HCT116 (cell line): ENCODE results near the gene ETS1. TPM values are rescaled to one million over a fixed set of nuclear protein-coding genes. Genes with fewer than 3 reads are reported as not detected.

Experiments used
- ATAC-seq: fragments of 200-7000 bp; cut with Tn5 transposase; 2 replicates; pipeline ENCODE4 v1.9.1; 2020; ENCODE audit warnings: mild to moderate bottlenecking, moderate library complexity
- BruUV-seq: library from RNA; stranded (reverse); fragments of 400-500 nt; replicated peaks from 2 replicates; lab custom pipeline; 2021; lab: Mats Ljungman, UMichigan
- CTCF ChIA-PET: fragments of 300-600 bp; sonication (Branson Sonifier 250); formaldehyde crosslinking; loops from one replicate; lab custom pipeline; 2021; ENCODE audit warnings: antibody characterized with exemption; lab: Charles Lee
- POLR2A ChIA-PET: fragments of 300-600, 350-600 bp; sonication (Branson Sonifier 250); formaldehyde crosslinking; loops from one replicate; lab custom pipeline; 2021; ENCODE audit warnings: antibody characterized with exemption; lab: Charles Lee
- RAD21 ChIA-PET, 2 experiments: fragments of 300-600 bp; sonication (Branson Sonifier 250); formaldehyde crosslinking; loops; one replicate each; lab custom pipeline; 2023; ENCODE audit warnings: low total read pairs in 2 of 2; ENCODE audit not compliant: uncharacterized antibody in 2 of 2, unreplicated experiment in 2 of 2, low non-redundant PET in 1 of 2; lab: Charles Lee
- DNase-seq: peaks from one replicate; pipeline ENCODE4 v3.0.0-alpha.2; 2010; ENCODE audit warnings: low read depth, low spot score
- H2AFZ ChIP-seq: fragments of 200-600 bp; shearing (Covaris generic), sonication (generic); 2 replicates; pipeline ENCODE4 v1.6.1; 2017; ENCODE audit warnings: low read depth, mixed run types, mixed read lengths, antibody characterized with exemption, low read length; ENCODE audit not compliant: poor library complexity, severe bottlenecking
- H3K27ac ChIP-seq: 2 replicates; pipeline ENCODE4 v1.5.1; 2012; ENCODE audit warnings: low read depth, low read length
- H3K27me3 ChIP-seq: fragments of 200-600 bp; sonication (generic); 2 replicates; pipeline ENCODE4 v1.6.1; 2016; ENCODE audit warnings: mixed run types, low read length, mixed read lengths; ENCODE audit not compliant: insufficient read depth
- H3K36me3 ChIP-seq, 2 experiments: fragments of 200-500 bp in 1 of 2; fragments of 200-600 bp in 1 of 2; sonication (Bioruptor generic) in 1 of 2; sonication (generic) in 1 of 2; 2 replicates each; pipeline versions ENCODE4 v1.5.1 to v1.6.1; 2014 to 2016; ENCODE audit warnings: low read length in 2 of 2, inconsistent platforms in 1 of 2, mixed read lengths in 1 of 2, mixed run types in 1 of 2; ENCODE audit not compliant: insufficient read depth in 2 of 2, control insufficient read depth in 1 of 2
- H3K4me1 ChIP-seq, 2 experiments: fragments of 200-600 bp in 1 of 2; sonication (generic) in 1 of 2; 2 replicates each; pipeline versions ENCODE4 v1.5.1 to v1.6.1; 2012 to 2017; ENCODE audit warnings: low read length in 2 of 2, inconsistent platforms in 1 of 2, mild to moderate bottlenecking in 1 of 2, mixed read lengths in 1 of 2, mixed run types in 1 of 2, moderate library complexity in 1 of 2; ENCODE audit not compliant: insufficient read depth in 2 of 2, control insufficient read depth in 1 of 2
- H3K4me2 ChIP-seq: fragments of 200-600 bp; sonication (generic); 2 replicates; pipeline ENCODE4 v1.6.1; 2017; ENCODE audit warnings: mixed run types, low read length, mixed read lengths
- H3K4me3 ChIP-seq, 2 experiments: fragments of 200-600 bp in 1 of 2; sonication (generic) in 1 of 2; replicated peaks in 1 of 2; 2 replicates each; pipeline ENCODE4 v1.5.1; 2011 to 2016; ENCODE audit warnings: low read length in 2 of 2, control low read depth in 1 of 2, low read depth in 1 of 2, mild to moderate bottlenecking in 1 of 2, mixed read lengths in 1 of 2, mixed run types in 1 of 2
- H3K79me2 ChIP-seq: fragments of 200-600 bp; sonication (generic); 2 replicates; pipeline ENCODE4 v1.6.1; 2017; ENCODE audit warnings: mild to moderate bottlenecking, mixed run types, low read length, moderate library complexity, mixed read lengths; ENCODE audit not compliant: insufficient read depth
- H3K9ac ChIP-seq: fragments of 200-600 bp; sonication (generic); 2 replicates; pipeline ENCODE4 v1.6.1; 2016; ENCODE audit warnings: low read length, mixed read lengths
- H3K9me2 ChIP-seq: fragments of 200-600 bp; sonication (generic), shearing (Covaris generic); 2 replicates; pipeline ENCODE4 v1.6.1; 2017; ENCODE audit warnings: mixed run types, mild to moderate bottlenecking, moderate library complexity; ENCODE audit not compliant: insufficient read depth
- H3K9me3 ChIP-seq, 2 experiments: fragments of 200-500 bp in 1 of 2; fragments of 200-600 bp in 1 of 2; sonication (Bioruptor generic) in 1 of 2; sonication (generic) in 1 of 2; 2 replicates each; pipeline ENCODE4 v1.6.1; 2014 to 2017; ENCODE audit warnings: low read length in 2 of 2, mixed read lengths in 2 of 2, inconsistent platforms in 1 of 2, low read depth in 1 of 2, mild to moderate bottlenecking in 1 of 2, mixed run types in 1 of 2, moderate library complexity in 1 of 2; ENCODE audit not compliant: control insufficient read depth in 1 of 2, insufficient read depth in 1 of 2
- H4K20me1 ChIP-seq: fragments of 200-600 bp; sonication (generic), shearing (Covaris generic); 2 replicates; pipeline ENCODE4 v1.6.1; 2017; ENCODE audit warnings: mixed run types, mild to moderate bottlenecking, moderate library complexity; ENCODE audit not compliant: insufficient read depth
- ATF3 ChIP-seq: IDR thresholded peaks from 2 replicates; pipeline ENCODE4 v1.6.1; 2012
- CBX3 ChIP-seq: IDR thresholded peaks from 2 replicates; pipeline ENCODE4 v1.6.1; 2012; ENCODE audit warnings: low read depth
- CEBPB ChIP-seq: IDR thresholded peaks from 2 replicates; pipeline ENCODE4 v1.6.1; 2012; ENCODE audit warnings: low read depth
- EGR1 ChIP-seq: IDR thresholded peaks from 2 replicates; pipeline ENCODE4 v1.6.1; 2012; ENCODE audit warnings: low read depth
- ELF1 ChIP-seq: IDR thresholded peaks from 2 replicates; pipeline ENCODE4 v1.6.1; 2012; ENCODE audit warnings: low read depth, borderline replicate concordance
- EZH2 ChIP-seq: fragments of 200-600 bp; sonication (generic); IDR thresholded peaks from 2 replicates; pipeline ENCODE4 v1.6.1; 2017; ENCODE audit warnings: antibody characterized with exemption, mixed run types
- EZH2phosphoT487 ChIP-seq: fragments of 200-600 bp; IDR thresholded peaks from 2 replicates; pipeline ENCODE4 v1.6.1; 2018; ENCODE audit warnings: antibody characterized with exemption, borderline replicate concordance
- POLR2AphosphoS5 ChIP-seq: IDR thresholded peaks from 2 replicates; pipeline ENCODE4 v1.6.1; 2011; ENCODE audit warnings: mild to moderate bottlenecking, low read depth, low read length, moderate library complexity
- RAD21 ChIP-seq: IDR thresholded peaks from 2 replicates; pipeline ENCODE4 v1.6.1; 2012; ENCODE audit warnings: low read depth, mild to moderate bottlenecking
- REST ChIP-seq: IDR thresholded peaks from 2 replicates; pipeline ENCODE4 v1.6.1; 2012; ENCODE audit warnings: low read depth
- SRF ChIP-seq: IDR thresholded peaks from 2 replicates; pipeline ENCODE4 v1.6.1; 2012; ENCODE audit warnings: low read depth
- TCF7L2 ChIP-seq: IDR thresholded peaks from 2 replicates; pipeline ENCODE4 v1.7.0; 2011; ENCODE audit warnings: borderline replicate concordance, inconsistent platforms; ENCODE audit not compliant: insufficient read depth, insufficient read length; ENCODE audit errors: extremely low read depth
- YY1 ChIP-seq: IDR thresholded peaks from 2 replicates; pipeline ENCODE4 v1.6.1; 2011; ENCODE audit warnings: low read length, low read depth, moderate library complexity, mild to moderate bottlenecking; ENCODE audit not compliant: insufficient replicate concordance; ENCODE audit errors: extremely low read depth
- ZNF274 ChIP-seq: fragments of 200-500 bp; sonication (Bioruptor generic); IDR thresholded peaks from 2 replicates; pipeline ENCODE4 v1.6.1; 2014; ENCODE audit warnings: mild to moderate bottlenecking, low read depth, low read length, inconsistent platforms
- intact Hi-C: fragments of 100-400 bp; cut with micrococcal nuclease; formaldehyde crosslinking; loops from 2 replicates; pipeline ENCODE4 v1.10.0; 2022
- total RNA-seq: library from RNA; stranded (reverse); gene quantifications from one replicate; pipeline ENCODE4 v1.2.1, GENCODE V29; 2021; ENCODE audit not compliant: unreplicated experiment
- TF ChIP-seq, protein P1 (sequence below), 3 experiments: fragments of 200-600 bp in 1 of 3; sonication (generic) in 1 of 3; IDR thresholded peaks in 2 of 3; conservative IDR thresholded peaks in 1 of 3; 2 replicates each; pipeline ENCODE4 v1.5.1; 2012 to 2017; ENCODE audit warnings: low read depth in 2 of 3, low read length in 2 of 3, antibody characterized with exemption in 1 of 3, borderline replicate concordance in 1 of 3, control low read depth in 1 of 3, mild to moderate bottlenecking in 1 of 3, mixed read lengths in 1 of 3, mixed run types in 1 of 3, moderate library complexity in 1 of 3; ENCODE audit not compliant: insufficient read depth in 1 of 3

The ETS1 gene
- total RNA-seq, 1 experiment from 2014 or later, result 9.2 TPM

DNA sequence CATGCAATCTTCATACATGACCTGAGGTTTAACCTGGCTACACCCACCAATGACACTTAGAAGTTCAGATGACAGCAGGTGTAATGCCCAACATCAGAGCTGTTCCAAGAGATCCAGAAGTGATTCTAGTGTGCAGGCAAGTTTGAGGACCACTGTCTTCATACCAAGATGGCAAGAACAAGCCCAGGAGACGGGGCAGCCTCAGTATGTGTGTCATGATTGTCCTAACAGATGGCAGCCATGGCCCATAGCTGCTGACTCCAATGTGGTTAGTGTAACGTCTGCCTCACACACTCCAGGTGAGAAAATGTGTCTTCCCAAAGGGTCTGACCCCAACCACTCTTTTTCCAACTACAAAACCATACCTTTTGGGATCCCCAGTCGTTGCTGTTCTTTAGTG lies 97.3 kb downstream of the ETS1 start:
- no peaks in the 10 kb centered on the region for H3K36me3 ChIP-seq
- H2AFZ ChIP-seq, result no peak overlapping the region
- BruUV-seq, result no TSS peak
- RAD21 ChIA-PET, result no interaction called here
- H3K9me2 ChIP-seq, result no peaks in the 10 kb centered on the region
- H3K9me3 ChIP-seq, result no peaks in the 10 kb centered on the region
- peaks cover 0 to 5% of the 10 kb centered on the region in 2 experiments; a peak in 1 of 4 replicates for H3K4me1 ChIP-seq
- no peaks in the 10 kb centered on the region for H3K27me3 ChIP-seq
- H3K79me2 ChIP-seq, result peaks cover 5% of the 10 kb centered on the region; the same call in 1 of the 2 replicates
- H4K20me1 ChIP-seq, result no peaks in the 10 kb centered on the region
- intact Hi-C loops, result no loop called here
- DNase-seq (no peak), ATAC-seq (no peak)
- no peak overlapping the region for H3K9ac ChIP-seq
- no peak overlapping the region for H3K27ac ChIP-seq
- no peak for TF ChIP-seq ATF3
- no peak for TF ChIP-seq ZNF274
- no peak for TF ChIP-seq ELF1
- TF ChIP-seq RAD21, result no peak
- no peak for TF ChIP-seq TCF7L2
- no peak for TF ChIP-seq SRF
- TF ChIP-seq EGR1, result no peak
- TF ChIP-seq EZH2, result no peak
- TF ChIP-seq CEBPB, result no peak
- TF ChIP-seq EZH2phosphoT487, result no peak
- no peak for TF ChIP-seq POLR2AphosphoS5
- POLR2A ChIA-PET, result no interaction called here
- H3K4me3 ChIP-seq, result no peak overlapping the region
- H3K4me2 ChIP-seq, result no peak overlapping the region
- CTCF ChIA-PET, result interaction anchor here (0.6 kb wide), 1 partner anchor 475 kb away, joined by 3 read pairs; no protein-coding TSS in a partner anchor

DNA sequence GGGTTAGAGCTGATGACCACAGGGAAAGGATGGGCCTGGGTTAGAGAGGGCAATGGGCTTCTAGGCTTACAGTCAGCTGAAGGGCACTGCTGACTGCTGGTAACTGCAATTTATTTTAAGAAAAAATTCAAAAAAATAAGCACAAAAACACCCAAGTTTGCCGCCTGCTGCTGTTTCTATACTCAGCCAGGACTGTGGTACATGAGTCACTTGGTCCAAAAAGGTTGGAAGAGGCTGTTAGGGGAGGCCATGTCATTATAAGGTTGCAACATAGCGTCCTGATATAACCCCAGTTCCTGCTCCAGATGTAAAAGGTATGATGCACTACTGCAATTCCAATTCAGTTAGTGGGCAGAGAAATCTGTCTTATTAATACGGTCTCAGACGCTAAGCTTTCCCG lies 98.9 kb downstream of the ETS1 start:
- Histone ChIP-seq H3K9me3 (no peaks in the 10 kb centered on the region), H2AFZ (no peak overlapping the region), H3K4me1 (no peaks in the 10 kb centered on the region), H3K27me3 (no peaks in the 10 kb centered on the region), H3K27ac (no peak overlapping the region), H3K79me2 (no peaks in the 10 kb centered on the region), H3K36me3 (no peaks in the 10 kb centered on the region), H4K20me1 (no peaks in the 10 kb centered on the region), H3K9ac (no peak overlapping the region), H3K4me2 (no peak overlapping the region), H3K9me2 (no peaks in the 10 kb centered on the region), H3K4me3 (no peak overlapping the region)
- BruUV-seq, result no TSS peak
- no peak for DNase-seq
- ChIA-PET POLR2A (no interaction called here), RAD21 (no interaction called here), CTCF (no interaction called here)
- intact Hi-C loops, result no loop called here
- no peak for ATAC-seq
- no peak for TF ChIP-seq YY1
- TF ChIP-seq ELF1, result no peak
- no peak for TF ChIP-seq POLR2AphosphoS5
- TF ChIP-seq, protein P1, sequence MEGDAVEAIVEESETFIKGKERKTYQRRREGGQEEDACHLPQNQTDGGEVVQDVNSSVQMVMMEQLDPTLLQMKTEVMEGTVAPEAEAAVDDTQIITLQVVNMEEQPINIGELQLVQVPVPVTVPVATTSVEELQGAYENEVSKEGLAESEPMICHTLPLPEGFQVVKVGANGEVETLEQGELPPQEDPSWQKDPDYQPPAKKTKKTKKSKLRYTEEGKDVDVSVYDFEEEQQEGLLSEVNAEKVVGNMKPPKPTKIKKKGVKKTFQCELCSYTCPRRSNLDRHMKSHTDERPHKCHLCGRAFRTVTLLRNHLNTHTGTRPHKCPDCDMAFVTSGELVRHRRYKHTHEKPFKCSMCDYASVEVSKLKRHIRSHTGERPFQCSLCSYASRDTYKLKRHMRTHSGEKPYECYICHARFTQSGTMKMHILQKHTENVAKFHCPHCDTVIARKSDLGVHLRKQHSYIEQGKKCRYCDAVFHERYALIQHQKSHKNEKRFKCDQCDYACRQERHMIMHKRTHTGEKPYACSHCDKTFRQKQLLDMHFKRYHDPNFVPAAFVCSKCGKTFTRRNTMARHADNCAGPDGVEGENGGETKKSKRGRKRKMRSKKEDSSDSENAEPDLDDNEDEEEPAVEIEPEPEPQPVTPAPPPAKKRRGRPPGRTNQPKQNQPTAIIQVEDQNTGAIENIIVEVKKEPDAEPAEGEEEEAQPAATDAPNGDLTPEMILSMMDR (IDR thresholded peaks at IDR 0.05 in 2 of 3, conservative IDR thresholded peaks at IDR 0.05 in 1 of 3; ENCODE audit: borderline replicate concordance in 1 of 3, insufficient read depth in 1 of 3, low read depth in 2 of 3, low read length in 2 of 3), result no peak
- no peak for TF ChIP-seq REST
- no peak for TF ChIP-seq TCF7L2
- TF ChIP-seq CBX3, result no peak
